ENCODE measurements around the gene SUSD1.

GRCh38 chr9:112033237-112034215 is 141.6 kb downstream of the SUSD1 start:
- TF ChIP-seq EZH2 (IDR thresholded peaks at IDR 0.05; ENCODE audit: insufficient read depth, poor library complexity, severe bottlenecking), result no peak
- TF ChIP-seq EZH2phosphoT487 (IDR thresholded peaks at IDR 0.05; ENCODE audit: insufficient read depth, low read depth), result no peak
